ENCODE results near the gene ARHGEF25. TPM values are rescaled to one million over a fixed set of nuclear protein-coding genes. Genes with fewer than 3 reads are reported as not detected.
"Not testable (repeated sequence)": the region's sequence is repeated elsewhere in the genome, so short reads cannot be mapped to it uniquely, and the experiment has no call there.

The ARHGEF25 gene
- total RNA-seq, 1 experiment from 2014 or later, result 2.2 TPM

DNA sequence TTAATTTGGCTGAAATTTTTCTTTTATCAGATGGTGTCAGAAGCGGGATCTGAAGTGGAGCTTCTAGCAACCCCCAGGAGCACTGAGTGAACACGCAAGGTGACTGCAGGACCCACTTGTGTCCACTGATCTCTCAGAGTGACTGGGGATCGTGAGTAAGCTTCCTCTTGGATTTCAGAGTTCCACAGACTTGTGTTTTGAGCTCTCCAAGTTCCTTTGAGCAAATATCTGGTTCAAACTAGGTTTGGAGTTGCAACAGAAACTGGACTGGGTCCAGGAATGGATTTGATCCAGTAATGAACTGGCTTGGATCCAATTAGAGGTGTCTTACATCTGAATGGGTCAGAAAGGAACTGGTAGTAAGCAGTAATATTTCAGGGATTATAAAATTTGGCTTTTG lies 46.5 kb downstream of the ARHGEF25 start:
- DNase-seq, result no peak
- intact Hi-C loops (cut with micrococcal nuclease; ENCODE audit: unreplicated experiment), result no loop called here
- Mint-ChIP-seq H3K36me3 (ENCODE audit: insufficient read depth, unreplicated experiment) (no peaks in the 10 kb centered on the region), H3K27ac (ENCODE audit: unreplicated experiment) (no peak overlapping the region), H3K4me3 (ENCODE audit: low read depth, unreplicated experiment) (no peak overlapping the region), H3K9me3 (ENCODE audit: low read depth, unreplicated experiment) (peaks cover 2% of the 10 kb centered on the region), H3K4me1 (ENCODE audit: low read depth, unreplicated experiment) (no peaks in the 10 kb centered on the region), H3K27me3 (ENCODE audit: unreplicated experiment) (peaks cover 21% of the 10 kb centered on the region)
- no peak for TF ChIP-seq CTCF (IDR thresholded peaks at IDR 0.05; ENCODE audit: unreplicated experiment)
- CTCF ChIA-PET, result interaction anchor here (0.6 to 1.2 kb wide), 2 partner anchors 14 to 19 kb away, joined by 3 to 7 read pairs; no protein-coding TSS in a partner anchor
- no TSS peak for BruUV-seq (replicated peaks)

DNA sequence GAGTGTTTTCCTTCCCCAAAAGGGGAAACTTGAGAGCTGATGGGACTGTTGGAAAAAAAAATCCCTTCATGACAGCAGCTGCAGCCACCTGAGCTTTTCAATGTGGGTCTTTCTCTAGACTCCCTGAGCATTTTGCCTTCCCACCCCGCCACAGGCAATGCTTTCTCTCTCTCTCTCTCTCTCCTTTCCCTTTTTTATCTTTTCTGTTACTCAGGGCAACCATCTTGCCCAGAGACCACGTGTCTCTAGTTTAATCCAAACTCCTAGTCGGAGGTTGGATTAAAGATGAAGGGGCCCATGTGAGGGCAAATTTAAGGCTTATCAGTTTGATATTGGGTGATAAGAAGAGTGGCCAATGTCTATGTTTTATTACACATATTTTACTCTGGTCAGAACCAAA lies 47.7 kb downstream of the ARHGEF25 start:
- no peak for TF ChIP-seq CTCF (IDR thresholded peaks at IDR 0.05; ENCODE audit: unreplicated experiment)
- no peaks in the 10 kb centered on the region for H3K36me3 Mint-ChIP-seq (ENCODE audit: insufficient read depth, unreplicated experiment)
- CTCF ChIA-PET, result interaction anchor here (0.7 kb wide), 1 partner anchor 198 kb away, joined by 8 read pairs; no protein-coding TSS in a partner anchor
- peaks cover 2% of the 10 kb centered on the region for H3K9me3 Mint-ChIP-seq (ENCODE audit: low read depth, unreplicated experiment)
- H3K27ac Mint-ChIP-seq (ENCODE audit: unreplicated experiment), result no peak overlapping the region
- BruUV-seq (replicated peaks), result no TSS peak
- no peak for DNase-seq
- intact Hi-C loops (cut with micrococcal nuclease; ENCODE audit: unreplicated experiment), result no loop called here
- no peak overlapping the region for H3K4me3 Mint-ChIP-seq (ENCODE audit: low read depth, unreplicated experiment)
- H3K27me3 Mint-ChIP-seq (ENCODE audit: unreplicated experiment), result peaks cover 21% of the 10 kb centered on the region
- no peaks in the 10 kb centered on the region for H3K4me1 Mint-ChIP-seq (ENCODE audit: low read depth, unreplicated experiment)

DNA sequence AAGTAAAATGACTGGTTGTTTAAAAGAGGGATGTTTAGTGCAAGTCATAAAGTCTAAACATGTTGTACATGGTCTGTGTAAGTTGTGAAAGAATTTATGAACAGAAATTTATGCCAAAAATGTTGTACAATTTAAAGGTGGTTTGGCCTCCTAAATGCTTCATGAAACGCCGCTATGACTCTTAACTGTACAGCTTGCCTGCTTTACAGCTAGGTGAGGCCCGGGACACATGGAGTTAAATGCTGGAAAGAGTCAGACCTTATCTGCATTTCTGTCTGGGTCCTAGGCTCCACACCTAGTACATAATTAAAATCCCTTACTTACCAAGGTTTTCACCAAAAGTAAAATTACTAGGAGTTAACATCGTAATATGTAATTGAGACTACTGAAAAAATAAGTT lies 50.1 kb downstream of the ARHGEF25 start:
- CTCF ChIA-PET, result no interaction called here

GRCh38 chr12:57665066-57665820 lies 54.0 kb downstream of the ARHGEF25 start:
- H3K4me1 Mint-ChIP-seq (ENCODE audit: low read depth, unreplicated experiment); DNase-seq; intact Hi-C loops (cut with micrococcal nuclease; ENCODE audit: unreplicated experiment); H3K36me3 Mint-ChIP-seq (ENCODE audit: insufficient read depth, unreplicated experiment); H3K27ac Mint-ChIP-seq (ENCODE audit: unreplicated experiment); BruUV-seq (replicated peaks); H3K4me3 Mint-ChIP-seq (ENCODE audit: low read depth, unreplicated experiment); H3K9me3 Mint-ChIP-seq (ENCODE audit: low read depth, unreplicated experiment): not testable (repeated sequence)
- H3K27me3 Mint-ChIP-seq (ENCODE audit: unreplicated experiment), result peaks cover 44% of the 10 kb centered on the region
- CTCF ChIA-PET, result interaction anchor here (0.7 kb wide), 1 partner anchor 66 kb away, joined by 3 read pairs; no protein-coding TSS in a partner anchor

More for the DNA sequence above, 50.1 kb downstream of the ARHGEF25 start:
- no peaks in the 10 kb centered on the region for H3K36me3 Mint-ChIP-seq (ENCODE audit: insufficient read depth, unreplicated experiment)
- no peak overlapping the region for H3K4me3 Mint-ChIP-seq (ENCODE audit: low read depth, unreplicated experiment)
- no peak for DNase-seq
- intact Hi-C loops (cut with micrococcal nuclease; ENCODE audit: unreplicated experiment), result no loop called here
- peaks cover 36% of the 10 kb centered on the region for H3K27me3 Mint-ChIP-seq (ENCODE audit: unreplicated experiment)
- TF ChIP-seq CTCF (IDR thresholded peaks at IDR 0.05; ENCODE audit: unreplicated experiment), result no peak
- H3K27ac Mint-ChIP-seq (ENCODE audit: unreplicated experiment), result no peak overlapping the region
- H3K4me1 Mint-ChIP-seq (ENCODE audit: low read depth, unreplicated experiment), result no peaks in the 10 kb centered on the region
- no TSS peak for BruUV-seq (replicated peaks)
- peaks cover 8% of the 10 kb centered on the region for H3K9me3 Mint-ChIP-seq (ENCODE audit: low read depth, unreplicated experiment)

Other genes with a start within 250 kb of the ARHGEF25 start
- 77.3 and 87.6 TPM in 2 replicates for gene R3HDM2, start 180.4 kb upstream of the ARHGEF25 start, total RNA-seq (2022)
- gene INHBC, start 176.7 kb upstream of the ARHGEF25 start, total RNA-seq (2022), result not detected in 2 replicates
- gene INHBE, start 156.1 kb upstream of the ARHGEF25 start, total RNA-seq (2022), result 0.38 and 0.64 TPM in 2 replicates
- 0.54 and 0.61 TPM in 2 replicates for gene GLI1, start 151.7 kb upstream of the ARHGEF25 start, total RNA-seq (2022)
- gene ARHGAP9, start 131.6 kb upstream of the ARHGEF25 start, total RNA-seq (2022), result 0.39 TPM in 1 of 2 replicates, not detected in the other
- gene MARS1, start 123.4 kb upstream of the ARHGEF25 start, total RNA-seq (2022), result 358 and 369 TPM in 2 replicates
- 70.2 and 80.5 TPM in 2 replicates for gene DDIT3, start 90.9 kb upstream of the ARHGEF25 start, total RNA-seq (2022)
- gene MBD6, start 88.6 kb upstream of the ARHGEF25 start, total RNA-seq (2022), result 119 and 127 TPM in 2 replicates
- 121 and 131 TPM in 2 replicates for gene DCTN2, start 64.2 kb upstream of the ARHGEF25 start, total RNA-seq (2022)
- 0.10 TPM in 1 of 2 replicates, not detected in the other for gene KIF5A, start 61.4 kb upstream of the ARHGEF25 start, total RNA-seq (2022)
- 66.3 and 80.3 TPM in 2 replicates for gene PIP4K2C, start 20.2 kb upstream of the ARHGEF25 start, total RNA-seq (2022)
- gene DTX3, start 6.6 kb upstream of the ARHGEF25 start, total RNA-seq (2022), result 23.1 and 25.9 TPM in 2 replicates
- gene B4GALNT1, start 21.8 kb downstream of the ARHGEF25 start, total RNA-seq (2022), result 8.1 and 11.1 TPM in 2 replicates
- 221 and 258 TPM in 2 replicates for gene OS9, start 82.7 kb downstream of the ARHGEF25 start, total RNA-seq (2022)
- 0.57 and 0.59 TPM in 2 replicates for gene AGAP2, start 127.3 kb downstream of the ARHGEF25 start, total RNA-seq (2022)
- gene TSPAN31, start 133.6 kb downstream of the ARHGEF25 start, total RNA-seq (2022), result 40.2 and 46.7 TPM in 2 replicates
- 188 and 199 TPM in 2 replicates for gene CDK4, start 140.9 kb downstream of the ARHGEF25 start, total RNA-seq (2022)
- 39.0 and 42.4 TPM in 2 replicates for gene MARCHF9, start 143.7 kb downstream of the ARHGEF25 start, total RNA-seq (2022)
- gene CYP27B1, start 155.6 kb downstream of the ARHGEF25 start, total RNA-seq (2022), result 1.8 TPM in 2 replicates
- 50.5 and 51.8 TPM in 2 replicates for gene METTL1, start 160.7 kb downstream of the ARHGEF25 start, total RNA-seq (2022)
- 8.4 TPM in 2 replicates for gene EEF1AKMT3, start 161.2 kb downstream of the ARHGEF25 start, total RNA-seq (2022)
- 47.1 and 49.0 TPM in 2 replicates for gene TSFM, start 171.4 kb downstream of the ARHGEF25 start, total RNA-seq (2022)
- gene AVIL, start 207.3 kb downstream of the ARHGEF25 start, total RNA-seq (2022), result 6.4 and 7.9 TPM in 2 replicates
- gene CTDSP2, start 235.3 kb downstream of the ARHGEF25 start, total RNA-seq (2022), result 117 and 119 TPM in 2 replicates